Measurements from ENCODE around the gene KCNA2.

KCNA2 gene

GRCh38 chr1:110607536-110608230 is 1.5 kb upstream of the KCNA2 start:
- no peak for TF ChIP-seq SPI1 (IDR thresholded peaks at IDR 0.05; ENCODE audit: borderline replicate concordance, low read depth)
- TF ChIP-seq, protein P1, sequence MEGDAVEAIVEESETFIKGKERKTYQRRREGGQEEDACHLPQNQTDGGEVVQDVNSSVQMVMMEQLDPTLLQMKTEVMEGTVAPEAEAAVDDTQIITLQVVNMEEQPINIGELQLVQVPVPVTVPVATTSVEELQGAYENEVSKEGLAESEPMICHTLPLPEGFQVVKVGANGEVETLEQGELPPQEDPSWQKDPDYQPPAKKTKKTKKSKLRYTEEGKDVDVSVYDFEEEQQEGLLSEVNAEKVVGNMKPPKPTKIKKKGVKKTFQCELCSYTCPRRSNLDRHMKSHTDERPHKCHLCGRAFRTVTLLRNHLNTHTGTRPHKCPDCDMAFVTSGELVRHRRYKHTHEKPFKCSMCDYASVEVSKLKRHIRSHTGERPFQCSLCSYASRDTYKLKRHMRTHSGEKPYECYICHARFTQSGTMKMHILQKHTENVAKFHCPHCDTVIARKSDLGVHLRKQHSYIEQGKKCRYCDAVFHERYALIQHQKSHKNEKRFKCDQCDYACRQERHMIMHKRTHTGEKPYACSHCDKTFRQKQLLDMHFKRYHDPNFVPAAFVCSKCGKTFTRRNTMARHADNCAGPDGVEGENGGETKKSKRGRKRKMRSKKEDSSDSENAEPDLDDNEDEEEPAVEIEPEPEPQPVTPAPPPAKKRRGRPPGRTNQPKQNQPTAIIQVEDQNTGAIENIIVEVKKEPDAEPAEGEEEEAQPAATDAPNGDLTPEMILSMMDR (IDR thresholded peaks at IDR 0.05; ENCODE audit: insufficient read depth, low read length) = no peak
- TF ChIP-seq POLR2AphosphoS5 (IDR thresholded peaks at IDR 0.05; ENCODE audit: low read depth) = no peak
- TF ChIP-seq, protein P2, sequence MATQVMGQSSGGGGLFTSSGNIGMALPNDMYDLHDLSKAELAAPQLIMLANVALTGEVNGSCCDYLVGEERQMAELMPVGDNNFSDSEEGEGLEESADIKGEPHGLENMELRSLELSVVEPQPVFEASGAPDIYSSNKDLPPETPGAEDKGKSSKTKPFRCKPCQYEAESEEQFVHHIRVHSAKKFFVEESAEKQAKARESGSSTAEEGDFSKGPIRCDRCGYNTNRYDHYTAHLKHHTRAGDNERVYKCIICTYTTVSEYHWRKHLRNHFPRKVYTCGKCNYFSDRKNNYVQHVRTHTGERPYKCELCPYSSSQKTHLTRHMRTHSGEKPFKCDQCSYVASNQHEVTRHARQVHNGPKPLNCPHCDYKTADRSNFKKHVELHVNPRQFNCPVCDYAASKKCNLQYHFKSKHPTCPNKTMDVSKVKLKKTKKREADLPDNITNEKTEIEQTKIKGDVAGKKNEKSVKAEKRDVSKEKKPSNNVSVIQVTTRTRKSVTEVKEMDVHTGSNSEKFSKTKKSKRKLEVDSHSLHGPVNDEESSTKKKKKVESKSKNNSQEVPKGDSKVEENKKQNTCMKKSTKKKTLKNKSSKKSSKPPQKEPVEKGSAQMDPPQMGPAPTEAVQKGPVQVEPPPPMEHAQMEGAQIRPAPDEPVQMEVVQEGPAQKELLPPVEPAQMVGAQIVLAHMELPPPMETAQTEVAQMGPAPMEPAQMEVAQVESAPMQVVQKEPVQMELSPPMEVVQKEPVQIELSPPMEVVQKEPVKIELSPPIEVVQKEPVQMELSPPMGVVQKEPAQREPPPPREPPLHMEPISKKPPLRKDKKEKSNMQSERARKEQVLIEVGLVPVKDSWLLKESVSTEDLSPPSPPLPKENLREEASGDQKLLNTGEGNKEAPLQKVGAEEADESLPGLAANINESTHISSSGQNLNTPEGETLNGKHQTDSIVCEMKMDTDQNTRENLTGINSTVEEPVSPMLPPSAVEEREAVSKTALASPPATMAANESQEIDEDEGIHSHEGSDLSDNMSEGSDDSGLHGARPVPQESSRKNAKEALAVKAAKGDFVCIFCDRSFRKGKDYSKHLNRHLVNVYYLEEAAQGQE (IDR thresholded peaks at IDR 0.05; ENCODE audit: insufficient replicate concordance, low read depth) = no peak
- no peak for TF ChIP-seq GABPA (IDR thresholded peaks at IDR 0.05; ENCODE audit: low read depth)
- Histone ChIP-seq H3K27ac (replicated peaks) (no peak overlapping the region), H3K27me3 (ENCODE audit: insufficient read depth, poor library complexity, severe bottlenecking) (peaks cover 50% of the 10 kb centered on the region), H3K4me3 (replicated peaks; ENCODE audit: insufficient read depth, low read length) (no peak overlapping the region)
- DNase-seq (ENCODE audit: low read depth in 1 of 2, low spot score in 1 of 2) = no peak

DNA sequence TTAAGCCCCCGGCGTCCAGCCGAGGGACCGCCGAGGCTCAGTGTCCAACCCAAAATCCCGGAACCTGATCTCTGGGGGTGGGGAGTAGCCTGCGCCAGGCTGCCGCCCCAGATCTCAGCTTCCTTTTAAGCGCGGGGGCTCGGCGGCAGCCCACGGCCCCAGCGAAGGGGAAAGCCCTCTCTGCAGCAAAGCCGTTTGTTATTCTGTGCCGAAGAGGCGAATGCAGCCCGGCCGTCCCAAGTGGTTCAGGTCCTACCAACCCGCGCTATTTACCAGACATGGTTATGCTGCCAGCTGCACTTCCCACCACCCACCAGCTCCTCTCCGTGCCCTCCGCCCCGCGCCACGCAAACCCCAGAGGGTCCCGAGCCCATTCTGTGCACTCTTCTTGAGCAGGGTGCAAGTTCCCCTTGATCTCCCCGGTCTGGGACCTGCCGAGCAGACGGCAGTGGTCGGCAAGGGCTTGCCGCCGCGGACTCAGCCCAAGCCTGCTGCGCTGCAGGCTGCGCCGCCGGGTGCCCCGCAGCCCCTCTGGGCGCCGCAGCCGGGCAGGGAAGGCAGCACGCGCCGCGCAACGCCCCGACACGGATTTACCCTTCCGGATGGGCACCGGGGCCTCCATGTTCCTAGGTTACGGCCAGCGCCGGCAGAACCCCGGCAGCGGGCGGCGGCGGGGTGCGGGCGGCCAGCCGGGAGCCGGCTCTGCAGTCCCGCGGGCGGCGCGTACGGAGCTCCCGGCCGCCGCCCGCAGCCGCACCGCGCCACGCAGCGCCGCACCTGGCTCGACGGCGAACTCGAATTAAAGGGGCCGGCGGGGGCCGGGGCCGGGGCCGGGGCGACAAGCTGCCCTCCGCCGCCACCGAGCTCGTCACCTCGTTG is 738 bp upstream of the KCNA2 start:
- Histone ChIP-seq H3K27me3 (ENCODE audit: insufficient read depth, poor library complexity, severe bottlenecking) (peaks cover 50% of the 10 kb centered on the region), H3K4me3 (replicated peaks; ENCODE audit: insufficient read depth, low read length) (peak overlapping the region; percentile 34), H3K27ac (replicated peaks) (no peak overlapping the region)
- TF ChIP-seq, protein P2 (IDR thresholded peaks at IDR 0.05; ENCODE audit: insufficient replicate concordance, low read depth) = no peak
- TF ChIP-seq GABPA (IDR thresholded peaks at IDR 0.05; ENCODE audit: low read depth) (no peak), POLR2AphosphoS5 (IDR thresholded peaks at IDR 0.05; ENCODE audit: low read depth) (no peak), SPI1 (IDR thresholded peaks at IDR 0.05; ENCODE audit: borderline replicate concordance, low read depth) (no peak)
- TF ChIP-seq, protein P1 (IDR thresholded peaks at IDR 0.05; ENCODE audit: insufficient read depth, low read length) = no peak
- no peak for DNase-seq (ENCODE audit: low read depth in 1 of 2, low spot score in 1 of 2)

DNA sequence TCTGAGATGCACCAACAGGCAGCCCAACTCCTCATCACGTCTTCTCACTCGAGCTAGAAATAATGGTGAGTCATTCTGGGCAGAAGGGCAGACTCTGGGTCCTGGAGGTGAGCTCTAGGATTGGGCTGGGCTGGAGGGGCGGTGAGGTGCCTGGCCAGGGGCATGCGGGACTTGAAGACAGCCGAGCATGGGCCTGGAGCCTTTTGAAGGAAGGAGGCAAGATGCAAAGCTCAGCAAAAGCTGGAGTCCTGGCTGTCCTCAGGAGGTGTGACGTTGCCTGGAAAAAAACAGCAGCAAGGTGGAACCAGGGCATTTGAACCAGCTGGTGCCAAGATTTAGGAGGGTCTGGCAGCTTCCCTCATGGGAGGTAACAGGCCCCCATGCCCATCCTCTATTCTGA is 712 bp downstream of the KCNA2 start:
- Histone ChIP-seq H3K27ac (replicated peaks) (no peak overlapping the region), H3K4me3 (replicated peaks; ENCODE audit: insufficient read depth, low read length) (no peak overlapping the region), H3K27me3 (ENCODE audit: insufficient read depth, poor library complexity, severe bottlenecking) (peaks cover 50% of the 10 kb centered on the region)
- no peak for DNase-seq (ENCODE audit: low read depth in 1 of 2, low spot score in 1 of 2)
- TF ChIP-seq POLR2AphosphoS5 (IDR thresholded peaks at IDR 0.05; ENCODE audit: low read depth) (no peak), GABPA (IDR thresholded peaks at IDR 0.05; ENCODE audit: low read depth) (no peak), SPI1 (IDR thresholded peaks at IDR 0.05; ENCODE audit: borderline replicate concordance, low read depth) (no peak)
- TF ChIP-seq, protein P1 (IDR thresholded peaks at IDR 0.05; ENCODE audit: insufficient read depth, low read length) = no peak
- TF ChIP-seq, protein P2 (IDR thresholded peaks at IDR 0.05; ENCODE audit: insufficient replicate concordance, low read depth) = no peak

All from HL-60 (cell line).